Neural cell (in vitro differentiated cells): ENCODE measurements around the gene TMEM231. TPM values are rescaled to one million over a fixed set of nuclear protein-coding genes. Genes with fewer than 3 reads are reported as not detected.

Experiments
- H2AFZ ChIP-seq: fragments of 200-600, 300-800 bp; sonication (generic), shearing (Covaris generic); 2 replicates; pipeline ENCODE4 v1.6.0; 2014; ENCODE audit warnings: low read depth, mild to moderate bottlenecking, antibody characterized with exemption, low read length, moderate library complexity
- H3F3A ChIP-seq: fragments of 200-600 bp; shearing (Covaris generic); 2 replicates; pipeline ENCODE4 v1.6.1; 2016; ENCODE audit warnings: mild to moderate bottlenecking, moderate library complexity, mixed read lengths, antibody characterized with exemption, low read length; ENCODE audit not compliant: insufficient read depth, poor library complexity, severe bottlenecking
- H3K27ac ChIP-seq: fragments of 200-600, 300-800 bp; sonication (generic), shearing (Covaris generic); 2 replicates; pipeline ENCODE4 v1.5.1; 2014; ENCODE audit warnings: mild to moderate bottlenecking, low read length, moderate library complexity
- H3K27me3 ChIP-seq: fragments of 300-800, 200-600 bp; sonication (generic), shearing (Covaris generic); 2 replicates; pipeline ENCODE4 v1.6.0; 2014; ENCODE audit warnings: mild to moderate bottlenecking, low read depth, low read length, moderate library complexity; ENCODE audit not compliant: insufficient read depth
- H3K36me3 ChIP-seq: fragments of 300-800, 200-600 bp; sonication (generic), shearing (Covaris generic); 2 replicates; pipeline ENCODE4 v1.5.1; 2014; ENCODE audit warnings: mild to moderate bottlenecking, antibody characterized with exemption, low read length, moderate library complexity; ENCODE audit not compliant: insufficient read depth
- H3K4me2 ChIP-seq: fragments of 300-800, 200-600 bp; sonication (generic), shearing (Covaris generic); 2 replicates; pipeline ENCODE4 v1.6.0; 2014; ENCODE audit warnings: mild to moderate bottlenecking, low read length
- H3K4me3 ChIP-seq: fragments of 300-800, 200-600 bp; sonication (generic), shearing (Covaris generic); 2 replicates; pipeline ENCODE4 v1.5.1; 2014; ENCODE audit warnings: mild to moderate bottlenecking, low read length, moderate library complexity
- H3K79me2 ChIP-seq: fragments of 200-600 bp; shearing (Covaris generic); replicated peaks from 2 replicates; pipeline ENCODE4 v1.6.0; 2014; ENCODE audit warnings: mild to moderate bottlenecking, low read length, moderate library complexity; ENCODE audit not compliant: insufficient read depth
- H3K9ac ChIP-seq: fragments of 300-800, 200-600 bp; sonication (generic), shearing (Covaris generic); 2 replicates; pipeline ENCODE4 v1.6.1; 2016; ENCODE audit warnings: mild to moderate bottlenecking, low read length, mixed read lengths
- H3K9me2 ChIP-seq: fragments of 200-600 bp; shearing (Covaris generic); 2 replicates; pipeline ENCODE4 v1.6.1; 2016; ENCODE audit warnings: mild to moderate bottlenecking, low read length, mixed read lengths; ENCODE audit not compliant: insufficient read depth
- H3K9me3 ChIP-seq: fragments of 200-600, 300-800 bp; sonication (generic), shearing (Covaris generic); 2 replicates; pipeline ENCODE4 v1.6.1; 2016; ENCODE audit warnings: mild to moderate bottlenecking, mixed run types, low read length, moderate library complexity, mixed read lengths
- H4K20me1 ChIP-seq: fragments of 200-600 bp; shearing (Covaris generic); 2 replicates; pipeline ENCODE4 v1.6.1; 2016; ENCODE audit warnings: mild to moderate bottlenecking, mixed run types; ENCODE audit not compliant: insufficient read depth
- EP300 ChIP-seq: fragments of 450-650 bp; conservative IDR thresholded peaks from 2 replicates; pipeline ENCODE4 v1.6.1; 2014; ENCODE audit warnings: antibody characterized with exemption, mild to moderate bottlenecking, moderate library complexity; ENCODE audit not compliant: poor library complexity, severe bottlenecking
- EZH2 ChIP-seq: fragments of 200-600, 300-800 bp; shearing (Covaris generic), sonication (generic); IDR thresholded peaks from 2 replicates; pipeline ENCODE4 v1.6.1; 2014; ENCODE audit warnings: antibody characterized with exemption, low read length, borderline replicate concordance, mild to moderate bottlenecking; ENCODE audit not compliant: insufficient read depth, poor library complexity, severe bottlenecking
- MXI1 ChIP-seq: fragments of 450-650 bp; conservative IDR thresholded peaks from 2 replicates; pipeline ENCODE4 v1.6.1; 2014; ENCODE audit warnings: antibody characterized with exemption, mild to moderate bottlenecking; ENCODE audit not compliant: poor library complexity, severe bottlenecking
- POLR2AphosphoS5 ChIP-seq: IDR thresholded peaks from 2 replicates; pipeline ENCODE4 v1.6.1; 2012
- RAD21 ChIP-seq: fragments of 450-650 bp; conservative IDR thresholded peaks from 2 replicates; pipeline ENCODE4 v1.6.1; 2014; ENCODE audit warnings: antibody characterized with exemption, mild to moderate bottlenecking, moderate library complexity
- SMC3 ChIP-seq: fragments of 450-650 bp; conservative IDR thresholded peaks from 2 replicates; pipeline ENCODE4 v1.6.1; 2014; ENCODE audit warnings: antibody characterized with exemption, mild to moderate bottlenecking, moderate library complexity; ENCODE audit not compliant: poor library complexity
- TAF1 ChIP-seq: IDR thresholded peaks from 2 replicates; pipeline ENCODE4 v1.6.1; 2012; ENCODE audit warnings: low read depth
- polyA plus RNA-seq: library from polyadenylated mRNA; depleted of rRNA; stranded (reverse); fragments of >200 nt; gene quantifications from 2 replicates; pipeline ENCODE4 v1.2.3, GENCODE V29; 2014
- TF ChIP-seq, protein P1 (sequence below): IDR thresholded peaks from 2 replicates; pipeline ENCODE4 v1.6.1; 2012; ENCODE audit warnings: borderline replicate concordance
- TF ChIP-seq, protein P2 (sequence below): fragments of 450-650 bp; IDR thresholded peaks from 2 replicates; pipeline ENCODE4 v1.5.1; 2014; ENCODE audit warnings: antibody characterized with exemption, mild to moderate bottlenecking, moderate library complexity; ENCODE audit not compliant: poor library complexity, severe bottlenecking

Gene TMEM231
- polyA plus RNA-seq, 1 donor from 2014 or later = 19.6 TPM

DNA sequence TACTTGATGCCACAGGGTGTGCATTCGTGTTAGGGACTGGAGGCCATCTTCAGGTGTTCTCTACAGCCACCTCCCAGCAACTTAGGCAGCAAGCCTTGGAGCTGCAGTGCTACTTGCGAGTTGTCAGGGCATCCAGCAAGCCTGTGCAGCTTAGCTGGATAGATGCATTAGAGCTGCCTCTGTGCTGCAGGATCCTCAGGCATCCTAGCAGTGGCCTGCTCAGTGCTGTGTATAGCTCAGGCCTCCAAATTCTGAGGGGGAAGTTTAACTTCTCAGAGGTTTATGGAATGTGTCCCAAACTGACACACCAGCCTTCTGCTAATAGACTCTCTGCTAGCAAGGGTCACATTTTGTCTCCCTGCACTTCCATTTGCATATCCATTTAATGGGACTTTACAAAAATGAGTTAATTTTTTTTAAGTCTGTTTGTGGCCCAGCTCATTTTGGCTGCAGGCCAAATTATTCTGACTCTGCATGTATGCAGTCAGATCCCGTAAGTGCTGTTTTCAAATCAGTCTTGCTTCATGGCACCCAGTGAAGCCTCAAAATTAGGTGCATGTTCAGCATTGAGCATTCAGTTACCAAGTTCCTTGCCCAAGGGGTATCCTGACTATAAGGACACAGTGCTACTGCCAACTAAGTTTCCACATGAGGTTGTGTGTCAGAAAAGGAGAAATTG, 17.0 kb upstream of the TMEM231 start:
- H3K9ac ChIP-seq = no peak overlapping the region
- no peaks in the 10 kb centered on the region for H3F3A ChIP-seq
- peaks cover 10% of the 10 kb centered on the region for H3K36me3 ChIP-seq
- TF ChIP-seq, protein P1, sequence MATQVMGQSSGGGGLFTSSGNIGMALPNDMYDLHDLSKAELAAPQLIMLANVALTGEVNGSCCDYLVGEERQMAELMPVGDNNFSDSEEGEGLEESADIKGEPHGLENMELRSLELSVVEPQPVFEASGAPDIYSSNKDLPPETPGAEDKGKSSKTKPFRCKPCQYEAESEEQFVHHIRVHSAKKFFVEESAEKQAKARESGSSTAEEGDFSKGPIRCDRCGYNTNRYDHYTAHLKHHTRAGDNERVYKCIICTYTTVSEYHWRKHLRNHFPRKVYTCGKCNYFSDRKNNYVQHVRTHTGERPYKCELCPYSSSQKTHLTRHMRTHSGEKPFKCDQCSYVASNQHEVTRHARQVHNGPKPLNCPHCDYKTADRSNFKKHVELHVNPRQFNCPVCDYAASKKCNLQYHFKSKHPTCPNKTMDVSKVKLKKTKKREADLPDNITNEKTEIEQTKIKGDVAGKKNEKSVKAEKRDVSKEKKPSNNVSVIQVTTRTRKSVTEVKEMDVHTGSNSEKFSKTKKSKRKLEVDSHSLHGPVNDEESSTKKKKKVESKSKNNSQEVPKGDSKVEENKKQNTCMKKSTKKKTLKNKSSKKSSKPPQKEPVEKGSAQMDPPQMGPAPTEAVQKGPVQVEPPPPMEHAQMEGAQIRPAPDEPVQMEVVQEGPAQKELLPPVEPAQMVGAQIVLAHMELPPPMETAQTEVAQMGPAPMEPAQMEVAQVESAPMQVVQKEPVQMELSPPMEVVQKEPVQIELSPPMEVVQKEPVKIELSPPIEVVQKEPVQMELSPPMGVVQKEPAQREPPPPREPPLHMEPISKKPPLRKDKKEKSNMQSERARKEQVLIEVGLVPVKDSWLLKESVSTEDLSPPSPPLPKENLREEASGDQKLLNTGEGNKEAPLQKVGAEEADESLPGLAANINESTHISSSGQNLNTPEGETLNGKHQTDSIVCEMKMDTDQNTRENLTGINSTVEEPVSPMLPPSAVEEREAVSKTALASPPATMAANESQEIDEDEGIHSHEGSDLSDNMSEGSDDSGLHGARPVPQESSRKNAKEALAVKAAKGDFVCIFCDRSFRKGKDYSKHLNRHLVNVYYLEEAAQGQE = no peak
- no peak for TF ChIP-seq EZH2
- TF ChIP-seq MXI1 = no peak
- no peak for TF ChIP-seq EP300
- no peak for TF ChIP-seq RAD21
- TF ChIP-seq SMC3 = no peak
- TF ChIP-seq POLR2AphosphoS5 = no peak
- TF ChIP-seq TAF1 = no peak
- TF ChIP-seq, protein P2, sequence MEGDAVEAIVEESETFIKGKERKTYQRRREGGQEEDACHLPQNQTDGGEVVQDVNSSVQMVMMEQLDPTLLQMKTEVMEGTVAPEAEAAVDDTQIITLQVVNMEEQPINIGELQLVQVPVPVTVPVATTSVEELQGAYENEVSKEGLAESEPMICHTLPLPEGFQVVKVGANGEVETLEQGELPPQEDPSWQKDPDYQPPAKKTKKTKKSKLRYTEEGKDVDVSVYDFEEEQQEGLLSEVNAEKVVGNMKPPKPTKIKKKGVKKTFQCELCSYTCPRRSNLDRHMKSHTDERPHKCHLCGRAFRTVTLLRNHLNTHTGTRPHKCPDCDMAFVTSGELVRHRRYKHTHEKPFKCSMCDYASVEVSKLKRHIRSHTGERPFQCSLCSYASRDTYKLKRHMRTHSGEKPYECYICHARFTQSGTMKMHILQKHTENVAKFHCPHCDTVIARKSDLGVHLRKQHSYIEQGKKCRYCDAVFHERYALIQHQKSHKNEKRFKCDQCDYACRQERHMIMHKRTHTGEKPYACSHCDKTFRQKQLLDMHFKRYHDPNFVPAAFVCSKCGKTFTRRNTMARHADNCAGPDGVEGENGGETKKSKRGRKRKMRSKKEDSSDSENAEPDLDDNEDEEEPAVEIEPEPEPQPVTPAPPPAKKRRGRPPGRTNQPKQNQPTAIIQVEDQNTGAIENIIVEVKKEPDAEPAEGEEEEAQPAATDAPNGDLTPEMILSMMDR = no peak
- H3K4me2 ChIP-seq = no peak overlapping the region
- no peaks in the 10 kb centered on the region for H3K9me3 ChIP-seq
- no peak overlapping the region for H3K27ac ChIP-seq
- H3K79me2 ChIP-seq = no peaks in the 10 kb centered on the region
- peaks cover 6% of the 10 kb centered on the region for H4K20me1 ChIP-seq
- no peaks in the 10 kb centered on the region for H3K9me2 ChIP-seq
- no peak overlapping the region for H2AFZ ChIP-seq
- H3K27me3 ChIP-seq = no peaks in the 10 kb centered on the region
- H3K4me3 ChIP-seq = no peak overlapping the region

DNA sequence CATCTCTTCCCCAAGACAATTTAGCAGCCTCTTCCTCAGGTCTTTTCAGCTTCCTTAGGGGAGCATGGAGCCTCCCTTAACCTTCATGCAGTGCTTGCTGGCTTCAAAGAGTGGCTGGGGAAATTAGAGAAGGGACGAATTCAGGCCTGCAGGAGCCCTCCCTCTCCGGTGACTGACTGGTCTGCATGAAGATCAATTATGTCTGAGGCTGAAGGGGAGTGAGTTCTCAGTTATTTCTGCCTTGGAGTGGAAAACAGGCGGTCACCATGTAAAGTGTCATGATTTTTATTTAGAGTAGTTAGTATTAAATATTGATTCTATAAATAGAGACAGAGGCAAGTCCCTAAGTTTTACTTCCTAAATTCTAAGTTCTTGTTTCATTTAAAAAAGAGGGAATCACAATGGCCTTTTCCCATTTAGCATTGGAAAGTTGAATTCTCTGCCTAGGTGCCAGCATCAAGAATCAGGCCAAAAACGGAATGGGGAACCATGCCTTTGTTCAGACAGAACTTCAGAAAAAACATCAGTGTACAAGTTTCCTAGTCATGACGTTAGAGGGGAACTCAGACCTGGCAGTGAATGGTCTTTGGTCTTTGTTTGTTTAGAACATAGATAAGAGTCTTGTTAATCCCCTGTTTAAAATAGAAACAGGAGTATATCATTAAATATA, 14.5 kb upstream of the TMEM231 start:
- Histone ChIP-seq H2AFZ (no peak overlapping the region), H3K9ac (no peak overlapping the region), H3K27me3 (no peaks in the 10 kb centered on the region), H4K20me1 (peaks cover 12% of the 10 kb centered on the region), H3K79me2 (peaks cover 18% of the 10 kb centered on the region), H3K27ac (no peak overlapping the region), H3F3A (no peaks in the 10 kb centered on the region), H3K4me3 (no peak overlapping the region), H3K36me3 (peaks cover 15% of the 10 kb centered on the region), H3K4me2 (no peak overlapping the region), H3K9me2 (no peaks in the 10 kb centered on the region), H3K9me3 (no peaks in the 10 kb centered on the region)
- TF ChIP-seq MXI1 = no peak
- no peak for TF ChIP-seq TAF1
